Measurements from ENCODE around the gene CHST6.
"Not testable (repeated sequence)": the region's sequence is repeated elsewhere in the genome, so short reads cannot be mapped to it uniquely, and the experiment has no call there.

The CHST6 gene

DNA sequence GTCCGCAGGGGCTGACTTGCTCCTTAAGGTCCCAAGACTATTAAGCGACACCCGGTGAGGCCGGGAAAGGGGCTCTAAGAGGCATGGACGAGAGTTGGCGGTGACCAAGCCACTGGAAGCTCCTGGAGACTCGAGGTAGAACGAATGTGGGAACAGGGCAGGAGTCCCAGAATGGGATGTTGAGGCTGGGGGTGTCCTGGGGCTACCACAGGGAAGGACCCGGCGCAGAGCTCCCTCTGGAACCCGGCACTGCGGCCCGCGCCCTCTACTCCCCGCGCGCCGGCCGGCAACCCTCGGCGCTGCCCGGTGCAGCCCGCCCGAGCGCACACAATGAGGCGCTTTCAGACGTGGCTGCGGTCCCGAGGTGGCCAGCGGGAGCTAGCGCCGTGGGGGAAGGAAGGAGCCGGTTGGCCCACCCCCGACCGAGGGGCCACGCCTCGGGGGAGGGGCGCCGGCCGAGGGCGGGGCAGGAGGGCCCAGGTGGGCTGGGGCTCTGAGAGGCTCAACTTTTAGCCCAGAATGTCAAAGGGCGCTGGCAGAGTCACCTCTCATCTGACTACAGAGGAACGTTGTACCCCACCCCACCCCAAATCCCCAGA is at the start of gene CHST6:
CHST6 (minus strand) TSS at position 366 of the 599 bp plus-strand sequence. CDS start 15,613 bp downstream, outside the sequence.
- peaks cover 29% of the 10 kb centered on the region for H3K27me3 Mint-ChIP-seq
- ATAC-seq: peak; percentile 80
- peak within 1 kb of the TSS; percentile 53 for H3K4me3 Mint-ChIP-seq
- H3K4me1 Mint-ChIP-seq: peaks cover 12% of the 10 kb centered on the region
- peak within 1 kb of the TSS; percentile 52 for H3K27ac Mint-ChIP-seq
- no peaks in the 10 kb centered on the region for H3K9me3 Mint-ChIP-seq
- H3K36me3 Mint-ChIP-seq: no peaks in the 10 kb centered on the region

DNA sequence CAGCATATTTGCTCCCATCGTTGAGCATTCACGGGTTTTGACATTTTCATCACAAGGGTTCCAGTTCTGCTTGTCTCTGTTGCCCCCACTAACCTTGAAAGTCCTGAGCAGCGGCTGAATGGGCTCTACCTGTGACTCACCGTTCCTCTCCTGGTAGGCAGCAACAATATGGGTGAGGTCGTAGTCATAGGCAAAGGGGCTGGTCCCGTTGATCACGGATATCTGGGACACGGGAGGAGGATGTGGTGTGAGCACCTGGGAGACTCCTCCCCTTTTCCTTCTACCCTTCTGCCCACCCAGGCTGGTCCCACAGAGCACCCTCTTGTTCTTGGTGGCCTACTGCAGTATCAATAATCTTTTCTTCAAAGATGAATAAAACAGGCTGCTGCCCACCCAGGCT is 47.2 kb upstream of the CHST6 start:
- not testable (repeated sequence) for H3K4me1 Mint-ChIP-seq, H3K4me3 Mint-ChIP-seq, ATAC-seq, H3K27me3 Mint-ChIP-seq, H3K27ac Mint-ChIP-seq, H3K9me3 Mint-ChIP-seq
- peaks cover 21% of the 10 kb centered on the region for H3K36me3 Mint-ChIP-seq

DNA sequence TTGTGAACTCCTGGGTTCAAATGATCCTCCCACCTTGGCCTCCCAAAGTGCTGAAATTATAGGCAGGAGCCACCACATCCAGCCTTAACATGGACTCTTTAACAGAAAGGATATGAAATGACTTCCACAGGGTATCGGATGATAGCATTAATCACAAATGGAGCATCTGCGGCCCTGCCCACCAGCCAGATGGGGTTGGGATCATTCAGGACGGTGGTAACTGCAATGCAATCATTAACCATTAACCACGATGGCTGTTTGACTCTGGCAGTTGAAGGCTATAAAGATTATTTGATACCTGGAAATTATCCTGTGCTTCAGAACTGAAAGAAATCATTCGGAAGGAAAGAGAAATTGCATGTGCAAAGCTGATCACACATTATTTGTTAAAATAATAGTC is 46.0 kb upstream of the CHST6 start:
- H3K4me1 Mint-ChIP-seq: no peaks in the 10 kb centered on the region
- ATAC-seq: no peak
- H3K9me3 Mint-ChIP-seq: no peaks in the 10 kb centered on the region
- H3K4me3 Mint-ChIP-seq: no peak overlapping the region
- H3K27me3 Mint-ChIP-seq: no peaks in the 10 kb centered on the region
- no peak overlapping the region for H3K27ac Mint-ChIP-seq
- peaks cover 21% of the 10 kb centered on the region for H3K36me3 Mint-ChIP-seq

DNA sequence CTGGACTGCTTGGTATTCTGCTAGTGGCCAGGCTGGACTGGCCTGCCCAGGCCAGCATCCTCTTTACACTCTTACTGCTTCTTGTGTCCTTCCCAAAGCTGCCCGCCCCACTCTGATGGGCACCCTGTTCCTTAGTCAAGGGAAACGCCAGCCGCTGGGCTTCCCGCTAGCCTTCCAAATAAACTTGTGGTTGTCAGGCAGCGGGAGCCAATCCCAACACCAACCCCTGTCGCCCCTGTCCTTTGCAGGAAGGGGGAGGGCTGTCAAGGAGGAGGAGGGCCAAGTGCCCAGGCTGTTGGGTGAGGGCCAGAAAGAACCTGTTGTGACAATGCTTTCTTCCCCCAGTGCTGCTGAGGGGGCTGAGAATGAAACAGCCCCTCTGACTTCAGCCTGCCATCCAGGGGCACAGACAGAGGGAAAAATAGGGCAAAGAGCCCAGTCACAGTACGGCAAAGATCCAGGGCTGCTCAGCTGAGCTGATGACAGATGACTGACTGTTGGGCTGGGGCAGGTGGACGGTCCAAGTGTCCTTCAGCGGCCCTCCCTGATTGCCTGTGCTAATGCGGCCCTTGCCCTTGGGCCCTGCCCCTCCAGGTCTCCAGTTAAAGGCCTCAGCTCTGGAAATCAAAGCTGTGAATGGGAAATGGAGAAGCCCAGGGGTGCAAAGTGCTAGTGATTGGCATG is 43.8 kb upstream of the CHST6 start:
- not testable (repeated sequence) for ATAC-seq, H3K9me3 Mint-ChIP-seq, H3K4me3 Mint-ChIP-seq, H3K27ac Mint-ChIP-seq, H3K4me1 Mint-ChIP-seq, H3K27me3 Mint-ChIP-seq
- peaks cover 14% of the 10 kb centered on the region for H3K36me3 Mint-ChIP-seq

DNA sequence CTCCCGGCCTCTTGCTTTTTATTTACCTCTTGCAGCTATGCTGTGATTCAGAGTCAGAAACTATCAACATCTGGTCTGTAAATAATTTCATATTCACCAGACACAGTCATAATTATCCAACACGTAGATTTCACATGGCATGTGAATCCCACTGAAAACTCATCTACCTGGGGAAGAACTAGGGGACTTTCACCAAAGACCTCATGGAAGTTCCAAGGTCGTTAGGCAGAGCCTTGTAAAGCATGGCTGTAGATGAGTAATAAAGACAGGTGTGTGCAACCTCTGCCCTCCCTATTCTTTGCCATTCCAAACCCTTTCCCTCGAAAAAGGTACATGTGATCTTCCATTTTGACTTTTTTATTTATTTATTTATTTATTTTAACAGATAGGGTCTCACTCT is 42.5 kb upstream of the CHST6 start:
- H3K9me3 Mint-ChIP-seq: no peaks in the 10 kb centered on the region
- H3K4me1 Mint-ChIP-seq: no peaks in the 10 kb centered on the region
- H3K27ac Mint-ChIP-seq: no peak overlapping the region
- H3K27me3 Mint-ChIP-seq: no peaks in the 10 kb centered on the region
- H3K4me3 Mint-ChIP-seq: no peak overlapping the region
- H3K36me3 Mint-ChIP-seq: peaks cover 10% of the 10 kb centered on the region
- ATAC-seq: no peak

DNA sequence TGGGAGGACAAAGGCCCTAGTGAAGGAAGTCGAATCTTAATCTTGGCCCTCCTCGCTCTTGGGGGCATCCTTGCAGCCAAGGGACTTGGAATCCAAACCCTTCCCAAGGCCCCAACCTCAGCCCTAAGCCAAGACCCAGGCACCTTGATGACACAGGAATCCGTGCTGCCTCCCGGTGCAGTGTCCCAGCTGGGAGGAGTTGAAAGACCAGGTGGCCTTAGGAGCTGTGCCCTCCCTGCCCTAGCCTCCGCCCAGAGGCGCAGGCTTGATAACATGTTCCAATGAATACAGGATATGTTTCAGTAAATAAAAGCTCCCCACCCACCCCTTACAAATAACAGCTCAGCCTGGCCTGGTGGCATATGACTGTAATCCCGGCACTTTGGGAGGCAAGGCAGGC is 40.7 kb upstream of the CHST6 start, which contains the start of gene CHST5:
CHST5 (minus strand) TSS at position 208 of the 400 bp plus-strand sequence. CDS start 5,724 bp downstream, outside the sequence.
- H3K9me3 Mint-ChIP-seq: no peaks in the 10 kb centered on the region
- H3K4me1 Mint-ChIP-seq: no peaks in the 10 kb centered on the region
- H3K27me3 Mint-ChIP-seq: no peaks in the 10 kb centered on the region
- no peak for ATAC-seq
- no peak within 1 kb of the TSS for H3K4me3 Mint-ChIP-seq
- H3K36me3 Mint-ChIP-seq: no peaks in the 10 kb centered on the region
- no peak within 1 kb of the TSS for H3K27ac Mint-ChIP-seq

DNA sequence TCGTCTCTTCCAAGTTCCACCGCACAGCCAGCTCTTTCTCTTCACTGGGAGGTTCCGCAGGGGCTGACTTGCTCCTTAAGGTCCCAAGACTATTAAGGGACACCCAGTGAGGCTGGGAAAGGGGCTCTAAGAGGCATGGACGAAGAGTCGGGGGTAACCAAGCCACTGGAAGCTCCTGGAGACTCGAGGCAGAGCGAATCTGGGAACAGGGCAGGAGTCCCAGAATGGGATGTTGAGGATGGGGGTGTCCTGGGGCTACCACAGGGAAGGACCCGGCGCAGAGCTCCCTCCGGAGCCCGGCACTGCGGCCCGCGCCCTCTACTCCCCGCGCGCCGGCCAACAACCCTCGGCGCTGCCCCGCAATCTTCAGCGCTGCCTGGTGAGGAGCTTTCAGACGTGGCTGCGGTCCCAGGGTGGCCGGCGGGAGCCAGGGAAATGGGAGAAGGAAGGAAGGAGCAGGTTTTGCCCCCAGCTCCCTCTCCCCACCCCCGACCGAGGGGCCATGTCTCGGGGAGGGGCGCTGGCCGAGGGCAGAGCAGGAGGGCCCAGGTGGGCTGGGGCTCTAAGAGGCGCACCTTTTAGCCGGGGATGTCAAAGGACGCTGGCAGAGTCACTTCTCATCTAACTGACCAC is 40.1 kb upstream of the CHST6 start:
- Mint-ChIP-seq H3K27me3 (no peaks in the 10 kb centered on the region), H3K9me3 (no peaks in the 10 kb centered on the region), H3K4me1 (no peaks in the 10 kb centered on the region), H3K4me3 (no peak overlapping the region), H3K27ac (no peak overlapping the region), H3K36me3 (no peaks in the 10 kb centered on the region)
- ATAC-seq: peak; percentile 31

DNA sequence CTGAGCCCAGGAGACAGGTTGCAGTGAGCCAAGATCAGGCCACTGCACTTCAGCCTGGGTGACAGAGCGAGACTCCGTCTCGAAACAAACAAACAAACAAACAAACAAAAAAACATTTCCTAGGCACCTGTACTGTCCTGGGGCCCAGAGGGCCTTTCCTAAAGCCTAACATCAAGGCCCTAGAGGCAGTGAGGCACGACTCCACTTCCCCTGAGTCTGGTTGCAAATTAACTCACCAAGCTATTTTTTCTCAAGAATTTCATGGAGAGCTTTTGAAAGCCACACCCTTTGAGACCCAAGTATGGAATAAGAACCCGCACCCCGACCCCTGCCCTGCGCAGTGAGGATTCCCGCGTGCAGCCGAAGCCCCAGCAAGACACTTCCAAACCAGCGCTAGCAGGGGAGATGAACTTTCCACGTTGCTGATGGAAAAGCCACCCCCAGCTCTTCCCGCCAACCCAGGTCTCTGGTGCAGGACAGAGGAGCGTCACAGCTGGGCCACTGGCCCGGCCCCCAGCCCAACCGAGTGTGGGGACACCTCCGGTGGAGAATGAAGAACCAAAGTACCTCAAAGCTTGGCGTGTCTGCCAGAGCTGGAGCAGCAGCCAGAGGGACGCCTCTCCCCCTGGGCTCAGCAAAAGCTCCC is 39.4 kb upstream of the CHST6 start:
- Mint-ChIP-seq H3K9me3 (no peaks in the 10 kb centered on the region), H3K36me3 (no peaks in the 10 kb centered on the region), H3K27ac (no peak overlapping the region), H3K27me3 (no peaks in the 10 kb centered on the region), H3K4me1 (no peaks in the 10 kb centered on the region), H3K4me3 (no peak overlapping the region)
- no peak for ATAC-seq

DNA sequence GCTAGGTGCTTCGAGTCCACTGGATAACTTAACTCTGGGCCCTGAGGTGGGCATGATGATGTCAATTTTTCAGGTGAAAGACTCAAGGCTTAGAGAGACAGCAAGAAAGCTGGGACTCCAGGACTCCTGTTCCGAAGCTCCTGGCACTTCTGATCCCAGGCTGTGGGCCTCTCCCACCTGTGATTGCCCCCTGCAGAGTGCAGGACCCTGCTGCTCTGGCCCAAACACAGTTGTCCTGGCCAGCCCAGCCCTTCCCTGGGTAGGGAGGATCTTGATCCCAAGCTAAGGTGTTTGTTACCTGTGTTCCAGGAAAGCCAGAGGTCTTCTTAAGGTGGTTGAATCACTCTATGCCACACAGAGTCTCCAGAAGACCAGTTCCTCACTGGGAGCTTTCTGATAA is 37.5 kb upstream of the CHST6 start:
- H3K27me3 Mint-ChIP-seq: no peaks in the 10 kb centered on the region
- no peaks in the 10 kb centered on the region for H3K4me1 Mint-ChIP-seq
- H3K36me3 Mint-ChIP-seq: no peaks in the 10 kb centered on the region
- no peaks in the 10 kb centered on the region for H3K9me3 Mint-ChIP-seq
- no peak overlapping the region for H3K27ac Mint-ChIP-seq
- ATAC-seq: no peak
- no peak overlapping the region for H3K4me3 Mint-ChIP-seq

DNA sequence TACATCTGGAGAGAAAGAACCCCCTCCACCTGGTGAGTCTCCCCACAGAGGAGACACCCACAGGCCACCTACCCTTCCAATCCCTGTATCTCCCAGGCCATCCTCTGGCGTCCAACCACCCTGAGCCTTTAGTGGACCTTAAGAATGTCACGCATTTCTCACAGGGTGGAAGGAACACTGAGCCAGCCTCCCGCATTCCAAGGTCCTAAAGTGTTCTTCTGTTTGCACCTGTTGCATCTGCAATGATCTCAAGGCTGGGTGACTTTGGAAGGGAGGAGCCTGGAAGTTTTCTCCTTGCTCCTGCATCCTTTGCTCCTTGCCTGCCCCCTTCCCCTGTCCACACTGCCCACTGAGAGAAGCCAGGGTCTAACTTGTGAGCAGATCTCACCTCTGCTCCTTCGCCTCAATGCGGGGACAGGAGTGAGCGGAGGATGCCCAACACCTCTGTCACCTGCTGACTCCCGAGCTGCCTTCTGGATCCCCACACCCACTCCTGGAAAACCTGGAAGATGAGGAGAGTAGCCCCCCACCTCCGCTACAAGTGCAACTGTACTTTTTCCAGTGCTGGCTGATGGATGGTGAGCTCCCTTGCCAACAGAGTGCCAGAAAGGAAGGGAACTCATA is 37.0 kb upstream of the CHST6 start:
- Mint-ChIP-seq H3K36me3 (no peaks in the 10 kb centered on the region), H3K9me3 (no peaks in the 10 kb centered on the region), H3K27me3 (no peaks in the 10 kb centered on the region), H3K4me1 (no peaks in the 10 kb centered on the region), H3K27ac (no peak overlapping the region), H3K4me3 (no peak overlapping the region)
- ATAC-seq: no peak

DNA sequence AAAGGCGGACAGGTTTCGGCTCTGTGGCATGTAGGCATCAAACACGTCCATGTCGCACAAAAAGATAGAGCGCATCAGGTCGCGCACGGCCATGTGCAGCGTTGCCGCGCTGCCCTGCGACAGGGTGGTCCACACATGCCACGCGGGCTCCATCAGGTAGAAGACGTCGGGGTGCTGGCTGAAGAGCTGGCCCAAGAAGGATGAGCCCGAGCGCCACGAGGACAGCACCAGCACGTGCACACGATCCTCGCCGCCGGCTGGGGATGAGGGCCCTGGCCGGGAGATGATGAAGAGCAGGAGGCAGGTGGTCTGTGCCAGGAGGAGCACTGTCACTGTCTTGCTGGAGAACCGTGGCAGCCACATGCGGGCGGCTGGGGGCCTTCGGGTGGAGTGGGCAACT is 34.7 kb upstream of the CHST6 start:
- no peak for ATAC-seq
- Mint-ChIP-seq H3K27ac (no peak overlapping the region), H3K9me3 (no peaks in the 10 kb centered on the region), H3K4me1 (no peaks in the 10 kb centered on the region), H3K27me3 (no peaks in the 10 kb centered on the region), H3K36me3 (no peaks in the 10 kb centered on the region), H3K4me3 (no peak overlapping the region)

DNA sequence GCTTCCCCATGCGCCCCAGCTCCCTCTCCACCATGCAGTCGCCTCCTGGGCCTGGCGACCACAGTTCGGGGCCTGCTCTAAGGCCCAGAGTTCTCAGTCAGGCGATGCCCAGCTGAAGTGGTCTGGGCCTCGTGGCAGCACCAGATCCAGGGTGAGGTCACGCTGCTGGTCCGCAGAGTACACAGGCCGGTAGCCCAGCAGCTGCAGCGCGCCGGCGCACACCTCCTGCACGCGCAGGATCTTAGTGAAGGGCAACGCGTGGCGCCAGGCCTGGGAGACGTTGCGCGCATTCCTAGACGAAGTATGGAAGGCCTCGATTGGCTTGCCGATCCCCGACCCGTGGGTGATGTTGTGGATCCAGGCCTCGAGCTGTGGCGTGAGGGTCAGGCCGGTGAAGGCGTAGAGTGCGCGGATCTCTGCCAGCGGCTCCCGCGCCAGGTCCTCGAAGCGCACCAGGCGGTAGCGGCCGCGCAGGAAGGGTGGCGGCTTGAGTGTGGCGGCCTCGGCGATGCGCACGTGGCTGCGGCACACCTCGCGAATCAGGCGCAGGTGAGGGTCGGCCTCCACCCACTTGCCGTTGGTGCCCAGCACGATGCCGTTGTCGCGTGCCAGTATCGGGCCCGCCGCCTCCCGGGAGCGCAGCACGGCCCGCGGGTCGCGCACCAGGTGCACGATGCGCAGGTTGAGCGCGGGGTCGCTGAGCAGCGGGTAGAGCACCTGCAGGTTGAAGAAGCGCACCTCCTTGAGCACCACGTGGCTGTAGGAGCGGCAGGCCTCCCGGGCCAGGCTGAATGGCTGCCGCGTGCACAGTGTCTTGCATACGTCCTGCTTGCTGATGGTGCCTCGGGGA is 34.0 kb upstream of the CHST6 start:
- H3K27me3 Mint-ChIP-seq: no peaks in the 10 kb centered on the region
- no peak overlapping the region for H3K4me3 Mint-ChIP-seq
- no peaks in the 10 kb centered on the region for H3K9me3 Mint-ChIP-seq
- H3K27ac Mint-ChIP-seq: no peak overlapping the region
- H3K36me3 Mint-ChIP-seq: no peaks in the 10 kb centered on the region
- ATAC-seq: no peak
- no peaks in the 10 kb centered on the region for H3K4me1 Mint-ChIP-seq

DNA sequence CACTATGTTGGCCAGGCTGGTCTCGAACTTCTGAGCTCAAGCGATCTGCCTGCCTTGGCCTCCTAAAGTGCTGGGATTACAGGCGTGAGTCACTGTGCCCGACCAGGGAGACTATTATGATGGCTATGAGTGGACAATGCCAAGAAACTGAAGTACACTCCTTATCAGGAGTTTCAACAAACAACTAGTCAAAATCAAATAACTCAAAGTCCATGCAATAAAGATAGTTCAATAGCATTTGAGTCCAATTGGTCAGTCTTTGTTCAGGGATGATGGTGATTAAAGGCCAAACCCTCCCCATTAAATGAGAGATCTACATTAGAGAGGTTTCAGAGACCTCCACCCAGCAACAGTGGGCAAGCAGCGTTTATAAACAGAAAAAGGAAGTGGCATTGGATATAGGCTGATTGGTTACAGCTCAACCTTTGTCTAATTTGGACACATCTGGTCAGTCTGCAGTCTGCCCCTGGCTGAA is 32.6 kb upstream of the CHST6 start:
- Mint-ChIP-seq H3K4me3 (no peak overlapping the region), H3K27me3 (no peaks in the 10 kb centered on the region), H3K4me1 (no peaks in the 10 kb centered on the region), H3K9me3 (no peaks in the 10 kb centered on the region), H3K27ac (no peak overlapping the region), H3K36me3 (no peaks in the 10 kb centered on the region)
- ATAC-seq: no peak

DNA sequence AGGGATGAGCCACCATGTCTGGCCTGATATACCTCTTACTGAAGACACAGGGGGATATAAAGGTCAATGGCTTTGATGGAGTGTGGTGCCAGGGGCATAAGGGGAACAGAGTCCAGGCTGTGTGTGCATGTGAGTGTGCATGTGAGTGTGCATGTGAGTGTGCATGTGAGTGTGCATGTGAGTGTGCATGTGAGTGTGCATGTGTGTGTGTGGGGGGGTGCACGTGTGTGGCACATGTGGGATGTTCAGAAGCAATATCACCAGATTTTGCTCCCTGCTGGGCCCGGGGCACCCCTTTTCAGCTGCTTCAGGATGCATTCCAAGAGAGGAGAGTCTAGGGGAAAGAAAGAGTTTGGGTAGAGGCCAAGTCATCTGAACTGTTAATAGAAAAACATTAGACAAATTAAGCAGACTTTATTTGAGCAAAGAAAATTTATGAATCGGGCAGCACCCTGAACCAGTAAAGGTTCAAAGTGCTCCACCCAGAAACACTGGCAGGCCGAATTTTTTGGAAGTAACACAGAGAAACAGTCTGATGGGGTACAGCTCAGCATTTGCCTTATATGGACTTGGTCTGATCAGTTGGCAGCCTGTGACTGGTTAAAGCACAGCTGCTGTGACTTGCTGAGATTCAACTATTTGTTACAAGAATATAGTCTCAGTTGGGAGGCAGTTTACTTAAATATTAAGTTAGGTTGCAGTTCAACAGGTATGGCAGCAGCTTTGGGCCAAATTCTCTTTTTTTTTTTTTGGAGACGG is 31.0 kb upstream of the CHST6 start:
- no peak for ATAC-seq
- Mint-ChIP-seq H3K4me3 (no peak overlapping the region), H3K27ac (no peak overlapping the region), H3K27me3 (no peaks in the 10 kb centered on the region), H3K9me3 (no peaks in the 10 kb centered on the region), H3K36me3 (no peaks in the 10 kb centered on the region), H3K4me1 (no peaks in the 10 kb centered on the region)

Data from stimulated activated memory B cell treated with anti-CD40 and anti-IgM and Interleukin-4, amounts not matched to agents 10 μg/mL and 1 μg/mL and 100 μg/mL, for 72 hours (primary cell).